Putamen (tissue), 1 donor: ENCODE results near the gene DPYSL5.
A peak's percentile ranks its signal among the peaks of the same experiment; 100 is the strongest.

ENCODE experiments used
- DNase-seq: peaks from one replicate; pipeline ENCODE4 v3.0.0-alpha.2; 2016; ENCODE audit warnings: low spot score

Gene DPYSL5

GRCh38 chr2:26932974-26933373 lies 85.0 kb downstream of the DPYSL5 start:
- no peak for DNase-seq

GRCh38 chr2:26933431-26934334 lies 85.8 kb downstream of the DPYSL5 start:
- DNase-seq = no peak

- no peak for DNase-seq
Measured at GRCh38 chr2:26934335-26934724, 86.4 kb downstream of the DPYSL5 start.

- no peak for DNase-seq
Measured at GRCh38 chr2:26934985-26935384, 87.1 kb downstream of the DPYSL5 start.

- DNase-seq = peak; percentile 61
Measured at GRCh38 chr2:26936855-26937254, 88.9 kb downstream of the DPYSL5 start.

GRCh38 chr2:26938399-26939118 lies 90.6 kb downstream of the DPYSL5 start:
- no peak for DNase-seq

GRCh38 chr2:26940001-26940400 lies 92.1 kb downstream of the DPYSL5 start:
- no peak for DNase-seq

GRCh38 chr2:26941486-26941885 lies 93.6 kb downstream of the DPYSL5 start:
- no peak for DNase-seq

- DNase-seq = peak; percentile 71
Measured at GRCh38 chr2:26942543-26943295, 94.8 kb downstream of the DPYSL5 start.

GRCh38 chr2:26945991-26946750 lies 98.2 kb downstream of the DPYSL5 start:
- no peak for DNase-seq

- DNase-seq = no peak
Measured at GRCh38 chr2:26946841-26947784, 99.2 kb downstream of the DPYSL5 start.

- no peak for DNase-seq
Measured at GRCh38 chr2:26948800-26949199, 100.9 kb downstream of the DPYSL5 start.

- DNase-seq = no peak
Measured at GRCh38 chr2:26950246-26950645, 102.3 kb downstream of the DPYSL5 start.

- no peak for DNase-seq
Measured at GRCh38 chr2:26951236-26951635, 103.3 kb downstream of the DPYSL5 start.

GRCh38 chr2:26952374-26952773 lies 104.4 kb downstream of the DPYSL5 start:
- DNase-seq = no peak

- DNase-seq = no peak
Measured at GRCh38 chr2:26954135-26954534, 106.2 kb downstream of the DPYSL5 start.

GRCh38 chr2:26957041-26957440 lies 109.1 kb downstream of the DPYSL5 start:
- DNase-seq = no peak

GRCh38 chr2:26957534-26957933 lies 109.6 kb downstream of the DPYSL5 start:
- no peak for DNase-seq

- no peak for DNase-seq
Measured at GRCh38 chr2:26959331-26959730, 111.4 kb downstream of the DPYSL5 start.

GRCh38 chr2:26964446-26965130 lies 116.7 kb downstream of the DPYSL5 start:
- no peak for DNase-seq
